GM10266 (cell line): ENCODE results near the gene SOS1.
A peak's percentile ranks its signal among the peaks of the same experiment; 100 is the strongest.

ENCODE experiments used
- DNase-seq: peaks from one replicate; pipeline ENCODE4 v3.0.0; 2012; ENCODE audit errors: extremely low spot score
- CTCF ChIP-seq: IDR thresholded peaks from 2 replicates; pipeline ENCODE4 v1.5.1; 2012; ENCODE audit warnings: mild to moderate bottlenecking, low read depth; ENCODE audit not compliant: control insufficient read depth, insufficient read depth; ENCODE audit errors: missing control alignments

SOS1 gene

GRCh38 chr2:38966678-38967077, 154.2 kb downstream of the SOS1 start:
- no peak for TF ChIP-seq CTCF

GRCh38 chr2:38966006-38966405, 154.8 kb downstream of the SOS1 start:
- no peak for TF ChIP-seq CTCF
- DNase-seq = no peak

More at GRCh38 chr2:38966678-38967077, 154.2 kb downstream of the SOS1 start:
- DNase-seq = no peak

GRCh38 chr2:38960609-38961320, 160.1 kb downstream of the SOS1 start:
- TF ChIP-seq CTCF = no peak
- DNase-seq = no peak

- DNase-seq = peak; percentile 86
- TF ChIP-seq CTCF = no peak
These were observed 160.8 kb downstream of the SOS1 start for GRCh38 chr2:38959938-38960608.

GRCh38 chr2:38959466-38959865, 161.4 kb downstream of the SOS1 start:
- no peak for TF ChIP-seq CTCF
- no peak for DNase-seq

GRCh38 chr2:38957972-38958371, 162.9 kb downstream of the SOS1 start:
- no peak for TF ChIP-seq CTCF
- no peak for DNase-seq

GRCh38 chr2:38951766-38952165, 169.1 kb downstream of the SOS1 start:
- no peak for DNase-seq
- TF ChIP-seq CTCF = no peak
